ENCODE measurements around the gene MAP3K14. TPM values are rescaled to one million over a fixed set of nuclear protein-coding genes. Genes with fewer than 3 reads are reported as not detected.

Gene MAP3K14
- total RNA-seq, 1 experiment from 2014 or later = 7.8 TPM

DNA sequence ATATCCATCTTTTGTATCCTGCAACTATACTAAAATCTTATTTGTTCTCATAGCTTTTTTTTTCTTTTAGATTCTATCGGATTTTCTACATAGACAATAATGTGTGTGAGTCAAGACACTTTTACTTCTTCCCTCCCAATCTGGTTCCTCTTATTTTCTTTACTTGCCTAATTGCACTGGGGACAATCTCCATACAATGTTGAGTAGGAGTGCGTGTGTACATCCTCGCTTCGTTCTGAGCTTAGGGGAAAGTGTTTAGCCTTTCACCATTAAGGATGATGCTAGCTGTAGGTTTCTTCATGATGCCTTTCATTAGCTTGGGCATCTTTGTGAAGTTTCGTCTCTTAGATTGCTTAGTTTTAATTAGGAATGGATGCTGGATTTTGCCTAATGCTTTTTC lies 57.8 kb downstream of the MAP3K14 start:
- Histone ChIP-seq H3K9me3 (ENCODE audit: control insufficient read depth, low read depth, low read length) (no peaks in the 10 kb centered on the region), H2AFZ (ENCODE audit: low read length) (no peak overlapping the region), H3K79me2 (ENCODE audit: insufficient read depth, low read length) (no peaks in the 10 kb centered on the region), H2BK5ac (ENCODE audit: insufficient read length, low read length) (no peak overlapping the region), H3K14ac (ENCODE audit: insufficient read depth, low read length) (no peak overlapping the region), H2BK120ac (ENCODE audit: low read depth, low read length, poor library complexity, severe bottlenecking) (no peak overlapping the region), H3K9ac (ENCODE audit: extremely low read depth, insufficient read length, low read length) (no peak overlapping the region), H2BK15ac (ENCODE audit: low read depth, low read length) (no peak overlapping the region), H3K4me1 (ENCODE audit: insufficient read depth, low read length) (peaks cover 4% of the 10 kb centered on the region; the same call in 1 of the 2 replicates), H3K79me1 (ENCODE audit: insufficient read depth, low read depth, low read length, poor library complexity, severe bottlenecking) (no peaks in the 10 kb centered on the region), H3K27ac (ENCODE audit: insufficient read length, low read depth, low read length) (no peak overlapping the region), H4K91ac (ENCODE audit: insufficient read length, low read depth, low read length) (no peak overlapping the region), H2BK12ac (ENCODE audit: insufficient read length, low read depth, low read length) (no peak overlapping the region), H2AK5ac (ENCODE audit: insufficient read length, low read length) (no peak overlapping the region), H3K18ac (ENCODE audit: insufficient read length, low read depth, low read length) (no peak overlapping the region), H3K4me2 (ENCODE audit: insufficient read depth, insufficient read length, low read length) (no peak overlapping the region), H3K23ac (ENCODE audit: insufficient read length, low read depth, low read length) (no peak overlapping the region), H3K56ac (ENCODE audit: insufficient read length, low read depth, low read length) (no peak overlapping the region), H3K23me2 (ENCODE audit: insufficient read length, low read depth, low read length, poor library complexity, severe bottlenecking) (peaks cover 9% of the 10 kb centered on the region), H4K5ac (ENCODE audit: insufficient read length, low read depth, low read length) (no peak overlapping the region), H4K8ac (replicated peaks; ENCODE audit: insufficient read length, low read depth, low read length) (no peak overlapping the region), H3K4ac (ENCODE audit: low read depth, low read length) (no peak overlapping the region), H3T11ph (ENCODE audit: low read length) (no peak overlapping the region), H2BK20ac (ENCODE audit: low read depth, low read length, poor library complexity, severe bottlenecking) (no peak overlapping the region), H4K20me1 (ENCODE audit: control insufficient read depth, insufficient read depth, insufficient read length) (no peaks in the 10 kb centered on the region), H3K27me3 (ENCODE audit: insufficient read depth, low read length) (no peaks in the 10 kb centered on the region)
- no peak for DNase-seq
- H3K27me3 Mint-ChIP-seq (ENCODE audit: low read depth) = peaks cover 29% of the 10 kb centered on the region
- peaks cover 37 to 41% of the 10 kb centered on the region in 2 experiments for H3K4me1 Mint-ChIP-seq
- no peak overlapping the region for H3K4me3 Mint-ChIP-seq
- H3K27ac Mint-ChIP-seq = no peak overlapping the region
- H3K36me3 Mint-ChIP-seq (ENCODE audit: insufficient read depth in 1 of 3, low read depth in 3 of 3) = peaks cover 0 to 10% (median 0%) of the 10 kb centered on the region in 3 experiments; a peak in 2 of 7 replicates
- TF ChIP-seq, protein P1, sequence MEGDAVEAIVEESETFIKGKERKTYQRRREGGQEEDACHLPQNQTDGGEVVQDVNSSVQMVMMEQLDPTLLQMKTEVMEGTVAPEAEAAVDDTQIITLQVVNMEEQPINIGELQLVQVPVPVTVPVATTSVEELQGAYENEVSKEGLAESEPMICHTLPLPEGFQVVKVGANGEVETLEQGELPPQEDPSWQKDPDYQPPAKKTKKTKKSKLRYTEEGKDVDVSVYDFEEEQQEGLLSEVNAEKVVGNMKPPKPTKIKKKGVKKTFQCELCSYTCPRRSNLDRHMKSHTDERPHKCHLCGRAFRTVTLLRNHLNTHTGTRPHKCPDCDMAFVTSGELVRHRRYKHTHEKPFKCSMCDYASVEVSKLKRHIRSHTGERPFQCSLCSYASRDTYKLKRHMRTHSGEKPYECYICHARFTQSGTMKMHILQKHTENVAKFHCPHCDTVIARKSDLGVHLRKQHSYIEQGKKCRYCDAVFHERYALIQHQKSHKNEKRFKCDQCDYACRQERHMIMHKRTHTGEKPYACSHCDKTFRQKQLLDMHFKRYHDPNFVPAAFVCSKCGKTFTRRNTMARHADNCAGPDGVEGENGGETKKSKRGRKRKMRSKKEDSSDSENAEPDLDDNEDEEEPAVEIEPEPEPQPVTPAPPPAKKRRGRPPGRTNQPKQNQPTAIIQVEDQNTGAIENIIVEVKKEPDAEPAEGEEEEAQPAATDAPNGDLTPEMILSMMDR (conservative IDR thresholded peaks at IDR 0.05) = no peak
- no peaks in the 10 kb centered on the region for H3K9me3 Mint-ChIP-seq
- no CpG with 5 or more reads among the region's 5 CpGs for WGBS (ENCODE audit: extremely low coverage, insufficient read length, low lambda C conversion rate)
